Adrenal gland (tissue), 5 donors: ENCODE data around the gene NBEAL2.

Experiments used
- CTCF ChIP-seq, 6 experiments: fragments of 450-650 bp in 4 of 6; fragments of 200-600 bp in 2 of 6; sonication (generic) in 1 of 6; IDR thresholded peaks; 1 replicate in 5 of 6; 2 replicates in 1 of 6; pipeline versions ENCODE4 v1.5.1 to v1.8.0; 2016 to 2021; ENCODE audit warnings: antibody characterized with exemption in 6 of 6, mild to moderate bottlenecking in 2 of 6, moderate library complexity in 1 of 6
- POLR2A ChIP-seq, 2 donors: fragments of 450-650 bp; IDR thresholded peaks; one replicate each; pipeline ENCODE4 v1.6.1; 2017; ENCODE audit warnings: antibody characterized with exemption in 2 of 2, mild to moderate bottlenecking in 2 of 2, moderate library complexity in 1 of 2
- donor health status: DM: no; HTN: no; CAD: no.

- TF ChIP-seq CTCF (IDR thresholded peaks at IDR 0.05): peak in 1 of 6 experiments; percentile 13
- TF ChIP-seq POLR2A (IDR thresholded peaks at IDR 0.05): no peak
Observed at GRCh38 chr3:46998852-46999515, 19.5 kb downstream of the NBEAL2 start.
